GM12892 (cell line): ENCODE data around the gene PPP1R37.

ENCODE experiments used
- POLR2A ChIP-seq: IDR thresholded peaks from 2 replicates; pipeline ENCODE4 v1.6.1; 2011; ENCODE audit warnings: low read depth, low read length, control low read depth
- POLR2AphosphoS5 ChIP-seq: IDR thresholded peaks from 2 replicates; pipeline ENCODE4 v1.6.1; 2011; ENCODE audit warnings: low read depth, low read length, control low read depth
- TAF1 ChIP-seq: IDR thresholded peaks from 2 replicates; pipeline ENCODE4 v1.6.1; 2011; ENCODE audit warnings: low read depth, mild to moderate bottlenecking, control low read depth, low read length, borderline replicate concordance

- TF ChIP-seq POLR2A (no peak), POLR2AphosphoS5 (no peak), TAF1 (no peak)
Observed at GRCh38 chr19:45169602-45170001, 76.6 kb downstream of the PPP1R37 start.
